Measurements from ENCODE around the gene STEAP1B.

GRCh38 chr7:22406715-22407114 is 93.3 kb downstream of the STEAP1B start:
- TF ChIP-seq JUN (IDR thresholded peaks at IDR 0.05; ENCODE audit: borderline replicate concordance, insufficient read depth, insufficient read length, low read depth) = no peak
- TF ChIP-seq MAX (IDR thresholded peaks at IDR 0.05; ENCODE audit: insufficient read depth, insufficient read length) = no peak
- TF ChIP-seq POLR2AphosphoS5 (IDR thresholded peaks at IDR 0.05; ENCODE audit: insufficient read depth, low read depth, low read length) = no peak
